NCI-H2196 (cell line): ENCODE measurements around the gene RAB3A.

ENCODE experiments used
- DNase-seq: peaks from one replicate; lab custom pipeline; 2025; ENCODE audit not compliant: unreplicated experiment; lab: John Stamatoyannopoulos, UW

Gene RAB3A

DNA sequence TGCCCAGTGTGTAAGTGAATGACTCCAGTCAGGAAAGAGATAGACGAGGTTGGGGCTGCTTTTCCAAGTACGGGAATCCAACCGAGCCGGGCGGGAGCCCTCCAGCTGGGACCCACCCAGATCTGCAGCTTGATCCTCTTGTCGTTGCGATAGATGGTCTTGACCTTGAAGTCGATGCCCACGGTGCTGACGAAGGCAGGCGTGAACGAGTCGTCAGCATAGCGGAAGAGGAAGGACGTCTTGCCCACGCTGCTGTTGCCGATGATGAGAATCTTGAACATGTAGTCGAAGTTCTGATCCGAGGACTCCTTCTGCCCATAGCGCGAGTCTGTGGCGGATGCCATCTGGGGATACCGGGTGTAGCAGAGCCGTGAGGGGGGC, 1.5 kb downstream of the RAB3A start:
- no peak for DNase-seq

DNA sequence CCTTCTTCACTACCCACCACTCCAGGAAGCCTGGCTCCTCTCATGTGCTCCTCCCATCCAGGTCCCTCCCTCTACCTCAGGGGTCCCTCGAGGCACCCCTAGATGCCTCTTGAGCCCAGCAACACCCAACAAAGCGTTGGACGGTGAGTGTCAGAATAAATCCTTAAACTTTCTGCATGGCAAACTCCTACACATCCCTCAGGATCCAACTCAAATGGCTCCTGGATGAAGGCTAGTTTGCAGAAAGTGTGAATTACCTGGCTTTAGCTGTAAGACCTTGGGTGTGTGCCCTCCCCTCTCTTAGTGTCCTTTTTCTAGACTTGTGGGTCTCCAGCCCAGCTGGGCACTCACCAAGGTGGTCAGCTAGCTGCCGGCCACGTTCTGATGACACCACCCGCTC, 5.5 kb downstream of the RAB3A start:
- no peak for DNase-seq

DNA sequence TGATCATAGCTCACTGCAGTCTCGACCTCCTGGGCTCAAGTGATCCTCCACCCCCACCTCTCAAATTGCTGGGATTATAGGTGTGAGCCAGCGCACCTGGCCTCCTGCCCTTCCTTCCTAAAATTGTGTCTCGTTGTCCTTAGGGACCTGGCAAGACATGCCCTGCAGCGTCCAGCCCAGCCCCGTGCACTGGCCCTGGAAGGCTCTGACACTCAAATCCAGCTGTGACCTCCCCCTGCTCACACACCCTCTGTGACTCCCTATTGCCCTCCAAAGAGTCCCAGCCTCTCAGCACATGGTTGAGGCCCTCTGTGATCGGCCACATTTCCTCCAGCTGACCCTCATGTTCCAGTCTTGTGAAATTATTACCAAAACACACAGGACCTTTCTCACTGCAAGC, 5.9 kb downstream of the RAB3A start:
- no peak for DNase-seq

DNA sequence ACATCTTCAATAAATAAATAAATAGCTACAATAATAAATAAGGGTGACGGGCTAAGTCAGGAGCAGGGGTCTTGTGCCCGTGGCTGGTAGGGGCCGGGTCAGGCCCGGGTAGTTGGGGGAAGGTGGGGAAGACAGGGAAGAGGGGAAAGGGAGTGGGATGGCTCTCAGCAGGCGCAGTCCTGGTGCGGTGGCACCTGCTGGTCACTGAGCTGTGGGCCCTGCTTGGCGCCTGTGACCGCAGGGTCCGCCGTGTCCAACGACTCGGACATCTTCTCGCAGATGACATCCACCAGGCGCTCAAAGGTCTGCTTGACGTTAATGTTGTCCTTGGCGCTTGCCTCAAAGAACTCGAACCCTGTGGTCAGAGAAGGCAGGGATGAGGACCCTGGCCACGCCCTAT, 6.5 kb downstream of the RAB3A start:
- DNase-seq = no peak

DNA sequence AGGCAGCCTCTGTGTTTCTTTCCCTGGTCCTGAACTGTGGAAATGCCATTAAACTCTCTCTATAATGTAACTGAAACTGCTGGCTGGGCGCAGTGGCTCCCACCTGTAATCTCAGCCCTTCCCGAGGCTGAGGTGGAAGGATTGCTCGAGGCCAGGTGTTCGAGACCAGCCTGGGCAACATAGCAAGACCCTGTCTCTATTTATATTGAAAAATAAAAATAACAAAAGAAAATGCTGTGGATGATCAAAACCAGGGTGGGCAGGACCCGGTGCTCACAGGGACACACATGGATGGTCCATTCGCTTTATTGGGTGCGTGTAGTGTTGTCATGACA, 7.4 kb downstream of the RAB3A start:
- no peak for DNase-seq

DNA sequence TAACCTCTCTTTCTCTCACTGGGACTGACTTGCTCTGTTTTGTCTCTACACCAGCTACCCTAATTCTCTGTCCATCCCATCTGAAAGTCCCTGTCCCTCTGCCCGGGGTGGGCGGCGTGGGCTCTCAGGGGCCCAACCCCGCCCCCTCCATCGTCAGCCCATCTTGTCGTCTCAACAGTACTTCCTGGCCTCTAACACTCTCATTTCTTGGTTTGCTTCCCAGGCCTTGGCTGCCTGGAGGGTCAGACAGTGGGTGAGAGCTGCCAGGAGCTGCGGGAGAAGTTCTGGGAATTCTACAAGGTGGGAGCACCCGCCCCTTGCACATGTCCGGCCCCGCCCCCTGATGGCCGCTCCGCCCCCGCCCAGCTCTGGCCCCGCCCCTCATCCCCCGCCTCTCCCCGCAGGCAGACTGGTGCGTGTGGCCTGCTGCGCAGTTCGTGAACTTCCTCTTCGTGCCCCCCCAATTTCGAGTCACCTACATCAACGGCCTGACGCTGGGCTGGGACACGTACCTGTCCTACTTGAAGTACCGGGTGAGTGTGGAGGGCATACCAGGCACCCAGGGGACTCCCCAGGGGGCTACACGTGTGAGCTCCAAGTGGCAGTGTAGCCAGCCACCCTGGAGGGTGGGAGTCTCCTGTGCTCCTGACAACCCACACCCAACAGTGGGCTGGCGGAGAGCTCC, 9.1 kb downstream of the RAB3A start:
- no peak for DNase-seq

DNA sequence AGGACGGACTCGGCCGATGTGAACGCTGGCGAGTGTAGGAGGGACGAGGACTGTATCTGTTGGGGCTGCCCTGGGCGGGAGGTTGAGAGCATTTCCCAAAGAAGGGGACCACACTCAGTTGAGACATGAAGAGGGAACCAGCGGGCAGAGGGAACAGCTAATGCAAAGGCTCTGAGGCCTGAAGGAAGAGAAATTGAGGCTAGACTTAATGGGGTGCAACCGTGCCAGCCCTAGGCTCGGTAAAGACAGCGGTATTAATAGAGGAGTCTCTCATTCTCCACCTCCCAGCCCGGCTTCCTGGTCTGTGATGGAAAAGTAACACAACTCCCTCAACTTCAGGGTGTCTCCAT, 9.7 kb downstream of the RAB3A start:
- DNase-seq = no peak

DNA sequence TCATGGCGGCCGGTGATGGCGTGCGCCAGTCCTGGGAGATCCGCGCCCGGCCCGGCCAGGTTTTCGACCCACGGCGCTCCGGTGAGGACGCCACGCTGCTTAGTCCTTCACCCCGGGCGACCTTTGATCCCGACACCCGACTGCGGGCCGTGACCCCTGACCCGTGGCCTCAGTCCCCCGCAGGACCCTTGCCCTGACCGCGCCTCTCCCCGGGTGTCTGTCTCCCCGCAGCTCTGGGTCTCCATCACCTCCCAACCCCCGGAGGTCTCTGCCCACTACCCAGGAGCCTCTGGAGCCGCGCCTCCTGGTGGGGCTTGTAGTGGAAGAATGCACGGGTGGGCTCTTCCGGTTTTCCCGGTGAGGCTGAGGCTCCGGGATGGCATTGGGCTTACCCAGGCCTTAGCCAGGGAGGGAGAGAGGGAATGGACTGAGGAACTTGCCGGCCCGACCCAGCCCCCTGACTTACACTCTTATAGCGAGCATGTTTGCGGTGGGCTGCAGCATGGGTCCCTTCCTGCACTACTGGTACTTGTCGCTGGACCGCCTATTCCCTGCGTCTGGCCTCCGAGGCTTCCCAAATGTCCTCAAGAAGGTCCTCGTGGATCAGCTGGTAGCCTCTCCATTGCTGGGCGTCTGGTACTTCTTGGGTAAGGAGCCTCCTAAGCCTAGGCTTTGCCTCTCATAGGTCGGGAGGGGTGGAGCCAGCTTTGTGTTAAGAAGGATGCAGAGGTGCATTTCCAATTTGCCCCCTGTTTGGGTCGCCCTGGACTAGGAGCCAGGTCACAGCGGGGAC, 10.3 kb downstream of the RAB3A start:
- no peak for DNase-seq

DNA sequence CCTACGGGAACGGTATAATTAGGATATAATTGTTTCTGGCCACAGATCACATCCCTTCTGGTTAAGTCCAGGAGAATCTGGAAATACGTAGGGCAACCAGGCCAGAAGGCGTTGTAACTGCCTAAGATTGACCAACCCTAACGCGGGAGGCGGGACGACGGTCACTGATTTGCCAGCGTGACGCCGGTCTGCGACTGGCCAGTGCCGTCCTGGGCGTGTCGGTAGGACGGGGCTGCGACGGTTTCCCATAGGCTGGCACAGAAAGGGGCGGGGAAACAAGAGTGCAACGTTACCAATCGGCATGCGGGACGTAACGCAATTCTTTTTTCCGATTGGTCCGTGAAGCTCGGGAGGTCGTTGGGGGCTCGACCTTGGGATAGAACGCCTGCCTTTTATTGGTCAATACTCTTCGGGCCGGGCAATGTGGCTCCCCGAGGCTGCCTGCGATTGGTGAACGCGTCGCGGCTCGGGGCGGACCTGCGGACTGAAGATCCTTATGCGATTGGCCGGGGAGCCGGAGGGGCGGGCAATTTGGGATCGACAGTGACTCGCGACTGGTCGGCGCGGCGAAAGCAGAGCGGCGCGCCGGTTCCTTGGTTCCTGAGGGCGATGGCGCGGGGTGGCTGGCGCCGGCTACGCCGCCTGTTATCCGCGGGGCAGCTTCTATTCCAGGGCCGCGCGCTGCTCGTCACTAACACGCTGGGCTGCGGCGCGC, 11.0 kb downstream of the RAB3A start, which contains the start of gene MPV17L2:
TSS of gene MPV17L2 (plus strand) at position 546 of the 715 bp plus-strand sequence. CDS start at position 610, 64 bp downstream.
- peak; percentile 100 for DNase-seq

DNA sequence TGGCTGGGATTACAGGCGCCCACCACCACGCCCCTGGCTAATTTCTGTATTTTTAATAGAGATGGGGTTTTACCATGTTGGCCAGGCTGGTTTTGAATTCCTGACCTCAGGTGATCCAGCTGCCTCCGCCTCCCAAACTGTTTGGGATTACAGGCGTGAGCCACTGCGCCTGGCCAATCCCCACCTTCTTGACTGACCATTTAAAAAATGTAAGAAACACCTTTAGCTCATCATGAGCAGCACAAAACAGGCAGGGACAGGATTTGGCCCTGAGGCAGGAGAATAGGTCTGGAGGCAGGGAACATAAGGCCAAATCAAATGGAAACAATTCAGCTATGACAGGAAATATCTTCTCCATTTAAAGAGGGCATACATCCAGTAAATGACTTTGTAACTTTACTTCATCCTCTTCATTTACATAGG, 12.2 kb downstream of the RAB3A start:
- DNase-seq = no peak

DNA sequence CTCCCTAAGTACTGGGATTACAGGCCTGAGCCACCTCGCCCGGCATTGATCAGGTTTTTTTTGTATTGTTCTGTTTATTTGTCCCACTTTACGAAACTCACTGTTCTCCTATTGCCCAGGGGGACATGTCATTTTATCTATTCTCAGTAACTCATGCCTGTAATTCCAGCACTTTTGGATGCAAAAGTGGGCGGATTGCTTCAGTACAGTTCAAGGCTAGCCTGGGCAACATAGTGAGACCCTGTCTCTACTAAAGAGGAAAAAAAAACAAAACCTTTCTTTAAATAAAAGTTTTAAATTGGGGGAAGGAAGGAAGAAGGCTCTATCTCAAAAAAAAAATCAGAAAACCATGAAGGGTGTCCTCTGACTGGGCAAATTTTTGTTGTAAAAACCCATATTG, 13.6 kb downstream of the RAB3A start:
- DNase-seq = no peak

DNA sequence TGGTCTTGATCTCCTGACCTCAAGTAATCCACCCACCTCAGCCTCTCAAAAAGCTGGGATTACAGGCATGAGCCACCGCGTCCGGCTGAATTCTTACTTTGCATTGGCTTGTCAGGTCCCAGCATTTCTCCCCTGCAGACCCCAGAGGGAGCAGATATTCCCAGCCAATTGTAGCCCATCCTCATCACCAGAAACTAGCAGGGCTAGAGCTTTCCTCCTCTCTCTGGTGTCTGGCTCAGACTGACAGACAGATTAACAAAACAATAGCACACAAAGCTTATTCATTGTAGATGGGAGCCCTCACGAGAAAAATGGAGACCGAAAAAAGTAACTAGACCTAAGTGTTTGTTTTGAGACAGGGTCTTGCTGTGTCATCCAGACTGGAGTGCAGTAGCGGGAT, 18.3 kb downstream of the RAB3A start:
- no peak for DNase-seq

DNA sequence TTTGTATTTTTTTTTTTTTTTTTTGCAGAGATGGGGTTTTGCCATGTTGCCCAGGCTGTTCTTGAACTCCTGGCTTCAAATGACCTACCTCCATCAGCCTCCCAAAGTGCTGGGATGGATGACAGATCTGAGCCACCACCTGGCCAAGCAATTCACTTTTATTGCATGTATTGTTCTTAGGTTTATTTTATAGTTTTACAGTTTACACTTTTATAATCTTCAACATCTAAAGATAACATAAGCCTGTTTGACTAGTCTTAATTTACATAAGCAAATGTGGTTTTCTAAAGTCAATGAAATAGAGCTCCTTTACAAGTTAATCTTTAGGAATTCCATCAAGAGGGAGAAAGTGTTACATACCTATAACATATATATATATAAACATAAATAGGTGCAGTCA, 20.3 kb downstream of the RAB3A start:
- DNase-seq = peak; percentile 16

DNA sequence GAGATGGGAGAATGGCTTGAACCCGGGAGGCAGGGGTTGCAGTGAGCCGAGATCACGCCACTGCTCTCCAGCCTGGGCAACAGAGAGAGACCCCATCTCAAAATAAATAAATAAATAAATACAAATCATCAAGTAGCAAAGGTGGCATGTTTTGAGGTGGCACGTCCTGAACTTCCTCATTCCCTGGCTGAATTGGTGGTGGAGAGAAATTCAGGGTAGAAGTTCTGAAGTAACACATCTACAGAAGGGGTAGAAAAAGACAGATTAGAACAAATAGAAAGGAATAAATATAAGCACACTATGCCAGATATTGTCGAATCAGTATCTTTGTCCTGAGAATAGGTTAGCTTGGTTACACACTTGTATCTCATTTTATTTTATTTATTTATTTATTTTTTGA, 23.9 kb downstream of the RAB3A start:
- no peak for DNase-seq

DNA sequence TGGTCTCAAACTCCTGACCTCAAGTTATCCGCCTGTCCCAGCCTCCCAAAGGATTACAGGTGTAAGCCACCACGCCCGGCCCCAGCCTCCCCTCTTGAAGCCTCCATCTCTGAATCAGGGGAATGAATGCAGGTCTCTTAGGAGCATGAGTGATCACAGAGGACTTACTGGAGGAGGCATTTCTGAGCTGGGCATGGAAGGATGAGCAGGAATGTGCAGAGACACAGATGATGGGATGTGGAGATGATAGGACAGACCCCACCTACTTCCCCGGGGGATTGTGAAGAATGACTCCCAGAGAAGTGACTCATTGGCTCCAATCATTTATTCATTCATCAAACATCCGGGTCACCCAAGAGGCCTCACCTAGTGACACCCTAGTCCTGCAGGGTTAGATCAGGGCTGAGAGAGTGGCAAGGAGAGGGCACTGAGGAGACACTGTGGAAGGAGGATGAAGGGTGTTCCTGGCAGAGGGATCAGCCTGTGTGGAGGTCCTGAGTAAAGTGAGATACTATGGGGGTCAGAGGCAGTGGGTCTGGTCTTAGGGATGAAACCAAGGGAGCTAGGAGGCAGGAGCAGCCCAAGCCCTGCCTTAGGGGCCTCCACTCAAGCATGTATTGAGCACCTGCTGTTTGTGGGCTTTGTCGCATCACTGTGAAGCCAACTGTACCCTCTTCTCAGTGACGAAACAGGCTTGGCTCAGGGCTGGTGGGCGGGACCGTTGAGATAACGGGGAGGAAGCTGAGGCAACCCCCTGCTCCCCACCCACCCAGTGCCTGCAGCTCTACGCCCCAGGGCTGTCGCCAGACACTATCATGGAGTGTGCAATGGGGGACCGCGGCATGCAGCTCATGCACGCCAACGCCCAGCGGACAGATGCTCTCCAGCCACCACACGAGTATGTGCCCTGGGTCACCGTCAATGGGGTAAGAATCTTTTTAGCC, 27.2 kb downstream of the RAB3A start:
- DNase-seq = no peak

DNA sequence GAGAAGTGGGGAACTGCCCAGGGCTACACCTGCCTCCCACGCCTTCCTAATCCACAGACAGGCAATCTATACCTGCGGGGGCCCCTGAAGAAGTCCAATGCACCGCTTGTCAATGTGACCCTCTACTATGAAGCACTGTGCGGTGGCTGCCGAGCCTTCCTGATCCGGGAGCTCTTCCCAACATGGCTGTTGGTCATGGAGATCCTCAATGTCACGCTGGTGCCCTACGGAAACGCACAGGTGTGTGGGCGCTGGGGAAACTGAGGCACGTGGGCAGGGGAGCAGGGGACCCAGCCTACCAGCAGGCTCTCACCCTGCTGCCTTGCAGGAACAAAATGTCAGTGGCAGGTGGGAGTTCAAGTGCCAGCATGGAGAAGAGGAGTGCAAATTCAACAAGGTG, 28.9 kb downstream of the RAB3A start:
- DNase-seq = no peak

DNA sequence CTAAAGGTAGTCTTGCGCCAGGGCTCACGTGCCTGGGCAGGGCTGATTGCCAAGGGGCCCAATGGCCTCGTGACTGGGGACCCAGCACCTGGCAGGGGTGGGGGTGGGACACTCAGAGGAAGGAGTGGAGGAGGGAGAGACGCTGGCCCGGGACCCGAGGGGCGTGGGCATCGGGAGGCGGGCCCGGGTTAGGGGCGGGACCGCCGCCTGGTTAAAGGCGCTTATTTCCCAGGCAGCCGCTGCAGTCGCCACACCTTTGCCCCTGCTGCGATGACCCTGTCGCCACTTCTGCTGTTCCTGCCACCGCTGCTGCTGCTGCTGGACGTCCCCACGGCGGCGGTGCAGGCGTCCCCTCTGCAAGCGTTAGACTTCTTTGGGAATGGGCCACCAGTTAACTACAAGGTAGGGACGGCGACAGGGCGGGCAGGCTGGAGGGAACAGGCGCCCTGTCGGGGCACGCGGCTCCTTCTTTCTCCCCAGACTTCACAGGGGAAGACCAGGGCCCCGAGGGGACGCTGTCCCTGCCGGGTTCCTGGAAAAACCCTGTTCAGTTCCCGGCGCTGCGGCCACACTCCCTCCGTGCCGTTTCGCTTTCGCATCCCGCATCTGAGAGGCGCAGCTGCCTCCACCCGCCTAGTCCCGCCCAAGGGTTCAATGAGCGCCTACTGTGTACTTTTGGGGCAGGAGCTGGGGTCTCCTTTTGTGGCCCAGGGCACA, 30.1 kb downstream of the RAB3A start, which contains the start of gene IFI30:
TSS of gene IFI30 (plus strand) at position 242 of the 717 bp plus-strand sequence. CDS start at position 271, 29 bp downstream.
- peak; percentile 94 for DNase-seq

DNA sequence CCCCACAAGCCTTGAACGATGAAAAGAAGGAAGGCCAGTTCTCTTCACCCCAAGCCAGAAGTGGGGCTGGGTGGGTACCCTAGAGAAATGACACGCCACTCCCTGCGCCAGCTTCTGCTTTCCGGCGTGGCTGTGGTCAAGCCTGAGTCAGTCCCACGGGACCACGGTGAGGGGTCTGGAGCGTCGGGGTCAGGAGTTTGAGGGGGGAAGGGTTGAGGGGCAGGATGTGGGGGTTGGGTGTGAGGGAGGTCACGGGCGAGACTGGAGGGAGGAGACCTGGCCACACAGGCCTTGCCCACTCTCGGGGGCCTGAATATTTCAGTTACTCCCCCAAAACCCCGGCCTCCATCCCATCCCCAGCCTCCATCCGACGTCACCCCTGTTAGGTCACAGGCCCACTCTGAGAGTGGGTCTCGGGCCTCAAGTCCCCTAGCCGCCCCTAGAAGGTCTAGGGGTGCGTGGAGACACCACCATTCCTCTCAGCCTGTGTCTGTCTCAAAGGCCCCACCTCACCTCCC, 30.7 kb downstream of the RAB3A start:
- DNase-seq = no peak

DNA sequence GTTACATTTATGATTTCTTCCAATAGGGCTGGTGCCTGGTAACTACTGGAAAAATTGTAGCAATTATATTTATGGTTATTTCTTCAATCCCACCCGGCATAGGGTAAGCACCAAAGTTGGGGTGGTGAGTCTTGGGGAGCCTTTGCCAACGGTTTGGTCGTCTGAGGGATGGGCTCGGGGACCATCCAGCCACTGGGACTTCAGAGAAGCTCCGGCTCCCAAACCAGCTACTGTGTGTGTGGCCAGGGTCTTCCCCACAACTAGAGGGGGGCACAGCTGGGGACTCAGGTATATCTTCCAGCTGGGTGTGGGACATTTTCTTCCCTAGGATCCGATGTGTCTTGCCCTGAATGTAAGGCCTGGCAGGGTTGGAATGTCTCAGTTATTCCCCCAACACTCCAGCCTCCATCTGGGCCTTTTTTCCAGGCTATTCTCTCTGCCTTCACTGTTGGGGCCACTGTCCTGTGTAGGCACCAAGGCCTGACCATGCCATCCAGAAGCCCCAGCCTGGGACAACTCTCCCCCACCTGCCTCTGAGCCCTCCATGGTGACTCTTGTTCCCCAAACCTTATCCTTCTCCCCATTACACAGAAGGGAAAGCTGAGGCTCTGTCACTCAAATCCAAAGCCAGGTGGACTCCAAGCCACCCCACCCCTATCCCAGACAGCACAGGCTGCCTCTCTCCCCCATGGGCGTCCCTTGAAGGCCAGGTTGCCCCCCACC, 31.4 kb downstream of the RAB3A start:
- DNase-seq = no peak
